ENCODE data around the gene TSPAN4.
A peak's percentile ranks its signal among the peaks of the same experiment; 100 is the strongest.

Gene TSPAN4

GRCh38 chr11:843086-843734 lies 558 bp downstream of the TSPAN4 start:
- TF ChIP-seq ZNF335 (tag by site-specific recombination; conservative IDR thresholded peaks at IDR 0.05) (peak; percentile 44), MYNN (tag by site-specific recombination; IDR thresholded peaks at IDR 0.05; ENCODE audit: borderline replicate concordance) (no peak), ZBTB20 (tag by site-specific recombination; IDR thresholded peaks at IDR 0.05) (peak; percentile 77), ZNF623 (tag by site-specific recombination; IDR thresholded peaks at IDR 0.05) (no peak), ZBTB10 (tag by site-specific recombination; IDR thresholded peaks at IDR 0.05) (peak; percentile 50; the same call in 1 of the 2 replicates), GLIS2 (tag by site-specific recombination; IDR thresholded peaks at IDR 0.05) (peak; percentile 49), ZNF341 (tag by site-specific recombination; IDR thresholded peaks at IDR 0.05; ENCODE audit: low read depth) (0 out of 2 replicates have a peak, but pooled peaks have one; percentile 19), ZNF843 (tag by site-specific recombination; IDR thresholded peaks at IDR 0.05) (no peak), ZIC2 (tag by site-specific recombination; IDR thresholded peaks at IDR 0.05) (0 out of 2 replicates have a peak, but pooled peaks have one; percentile 10), ZNF529 (tag by site-specific recombination; IDR thresholded peaks at IDR 0.05; ENCODE audit: insufficient replicate concordance) (no peak), PBX3 (CRISPR knock-in tag; IDR thresholded peaks at IDR 0.05) (no peak)
- CTCF ChIA-PET, result interaction anchor here (0.8 to 0.9 kb wide), 2 partner anchors 9 to 207 kb away, joined by 3 to 4 read pairs; no protein-coding TSS in a partner anchor
- Histone ChIP-seq H3K4me3 (ENCODE audit: low read depth, low read length) (peak overlapping the region; percentile 89), H3K4me1 (ENCODE audit: control insufficient read depth, insufficient read depth, low read length) (0 out of 2 replicates have a peak, but pooled peaks cover 4% of the 10 kb centered on the region), H3K27ac (ENCODE audit: extremely low read depth, low read depth, low read length) (no peak overlapping the region), H3K36me3 (ENCODE audit: control insufficient read depth in 2 of 2, insufficient read depth in 1 of 2, low read length in 2 of 2) (peaks cover 0 to 31% of the 10 kb centered on the region in 2 experiments; a peak in 1 of 3 replicates), H3K9me3 (ENCODE audit: control insufficient read depth, insufficient read depth, low read depth, low read length) (no peaks in the 10 kb centered on the region)
- POLR2A ChIA-PET, result interaction anchor here (0.6 to 6.9 kb wide), 11 partner anchors 12 to 82 kb away, joined by 3 to 70 read pairs (median 6); partner anchors contain the start of genes CD151, CRACR2B, PNPLA2 and RPLP2

- Histone ChIP-seq H3K4me3 (ENCODE audit: low read depth, low read length) (peak overlapping the region; percentile 2), H3K36me3 (ENCODE audit: control insufficient read depth in 2 of 2, insufficient read depth in 1 of 2, low read length in 2 of 2) (peaks cover 0 to 22% of the 10 kb centered on the region in 2 experiments; a peak in 1 of 3 replicates), H3K27ac (ENCODE audit: extremely low read depth, low read depth, low read length) (no peak overlapping the region), H3K9me3 (ENCODE audit: control insufficient read depth, insufficient read depth, low read depth, low read length) (no peaks in the 10 kb centered on the region), H3K4me1 (ENCODE audit: control insufficient read depth, insufficient read depth, low read length) (0 out of 2 replicates have a peak, but pooled peaks cover 6% of the 10 kb centered on the region)
- POLR2A ChIA-PET, result interaction anchor here (0.7 to 6.9 kb wide), 14 partner anchors 13 to 245 kb away, joined by 3 to 70 read pairs (median 4); partner anchors contain the start of genes CD151, CEND1, CRACR2B and PNPLA2
- CTCF ChIA-PET, result interaction anchor here (0.7 to 1.0 kb wide), 6 partner anchors 8 to 206 kb away, joined by 3 to 4 read pairs (median 3); no protein-coding TSS in a partner anchor
- TF ChIP-seq GLIS1 (tag by site-specific recombination; IDR thresholded peaks at IDR 0.05) (peak; percentile 67), SP3 (tag by site-specific recombination; IDR thresholded peaks at IDR 0.05) (0 out of 2 replicates have a peak, but pooled peaks have one; percentile 14), WT1 (tag by site-specific recombination; IDR thresholded peaks at IDR 0.05) (peak; percentile 53; the same call in 1 of the 2 replicates), KLF8 (tag by site-specific recombination; IDR thresholded peaks at IDR 0.05) (peak; percentile 9; the same call in 1 of the 2 replicates), SP2 (tag by site-specific recombination; IDR thresholded peaks at IDR 0.05) (peak; percentile 55), ZNF341 (tag by site-specific recombination; IDR thresholded peaks at IDR 0.05; ENCODE audit: low read depth) (0 out of 2 replicates have a peak, but pooled peaks have one; percentile 18), ZNF174 (tag by site-specific recombination; IDR thresholded peaks at IDR 0.05) (no peak), GLIS2 (tag by site-specific recombination; IDR thresholded peaks at IDR 0.05) (peak; percentile 38; the same call in 1 of the 2 replicates), ZNF600 (tag by site-specific recombination; IDR thresholded peaks at IDR 0.05) (peak; percentile 74; the same call in 1 of the 2 replicates), ZBTB48 (tag by site-specific recombination; IDR thresholded peaks at IDR 0.05) (0 out of 2 replicates have a peak, but pooled peaks have one; percentile 11), REST (tag by site-specific recombination; IDR thresholded peaks at IDR 0.05) (peak; percentile 80), ZNF366 (tag by site-specific recombination; conservative IDR thresholded peaks at IDR 0.05) (0 out of 2 replicates have a peak, but pooled peaks have one; percentile 12), REPIN1 (tag by site-specific recombination; IDR thresholded peaks at IDR 0.05; ENCODE audit: low read depth) (no peak)
Observed at GRCh38 chr11:843818-844692, 1.4 kb downstream of the TSPAN4 start.

All from HEK293 (cell line).